C4-2B (cell line): Measurements from ENCODE around the gene KHDRBS2.

Experiments used
- H3K27ac ChIP-seq: fragments of 450-650 bp; 2 replicates; pipeline ENCODE4 v1.5.1; 2017
- CTCF ChIP-seq: fragments of 450-650 bp; conservative IDR thresholded peaks from 2 replicates; pipeline ENCODE4 v1.5.1; 2017; ENCODE audit warnings: mild to moderate bottlenecking
- ZFX ChIP-seq: fragments of 450-650 bp; IDR thresholded peaks from 2 replicates; pipeline ENCODE4 v1.6.1; 2017

The KHDRBS2 gene

GRCh38 chr6:61886608-61887259 is 399.3 kb downstream of the KHDRBS2 start:
- H3K27ac ChIP-seq, result no peak overlapping the region
- TF ChIP-seq CTCF (peak; percentile 49), ZFX (no peak)

- H3K27ac ChIP-seq, result no peak overlapping the region
- TF ChIP-seq ZFX (no peak), CTCF (no peak)
Observed at GRCh38 chr6:61869632-61870400, 416.2 kb downstream of the KHDRBS2 start.

- TF ChIP-seq ZFX (no peak), CTCF (no peak)
- H3K27ac ChIP-seq, result no peak overlapping the region
Observed at GRCh38 chr6:61868507-61869080, 417.4 kb downstream of the KHDRBS2 start.

GRCh38 chr6:61867635-61868034 is 418.4 kb downstream of the KHDRBS2 start:
- no peak overlapping the region for H3K27ac ChIP-seq
- TF ChIP-seq ZFX, result no peak
- TF ChIP-seq CTCF, result no peak

- H3K27ac ChIP-seq, result no peak overlapping the region
- no peak for TF ChIP-seq CTCF
- TF ChIP-seq ZFX, result no peak
Observed at GRCh38 chr6:61857541-61857940, 428.5 kb downstream of the KHDRBS2 start.

- TF ChIP-seq CTCF (0 out of 2 replicates have a peak, but pooled peaks have one; percentile 5), ZFX (no peak)
Observed at GRCh38 chr6:61841958-61842357, 444.1 kb downstream of the KHDRBS2 start.

GRCh38 chr6:61835237-61835636 is 450.8 kb downstream of the KHDRBS2 start:
- H3K27ac ChIP-seq, result no peak overlapping the region
- no peak for TF ChIP-seq CTCF

More at GRCh38 chr6:61841958-61842357, 444.1 kb downstream of the KHDRBS2 start:
- no peak overlapping the region for H3K27ac ChIP-seq
